ENCODE results near the gene PLEKHA7. TPM values are rescaled to one million over a fixed set of nuclear protein-coding genes. Genes with fewer than 3 reads are reported as not detected.
"Not testable (repeated sequence)": the region's sequence is repeated elsewhere in the genome, so short reads cannot be mapped to it uniquely, and the experiment has no call there.

The PLEKHA7 gene
- total RNA-seq, 2 experiments from 2014 or later = 0.13 TPM; not detected in 1

GRCh38 chr11:16920559-16920958, 93.7 kb downstream of the PLEKHA7 start:
- ChIA-PET CTCF (ENCODE audit: unreplicated experiment) (no interaction called here), POLR2A (interaction anchor here (0.7 kb wide), 1 partner anchor 25 kb away, joined by 3 read pairs; no protein-coding TSS in a partner anchor)
- Histone ChIP-seq H2AFZ (ENCODE audit: low read length) (no peak overlapping the region), H3K9me2 (ENCODE audit: insufficient read depth, low read length) (no peaks in the 10 kb centered on the region), H3K27ac (ENCODE audit: low read depth, low read length, poor library complexity, severe bottlenecking) (no peak overlapping the region), H4K20me1 (ENCODE audit: insufficient read depth, low read length) (no peaks in the 10 kb centered on the region), H3K36me3 (ENCODE audit: insufficient read depth, low read length) (no peaks in the 10 kb centered on the region), H3K4me2 (ENCODE audit: low read length) (no peak overlapping the region), H3K4me3 (ENCODE audit: low read depth, low read length, poor library complexity, severe bottlenecking) (no peak overlapping the region), H3K79me2 (ENCODE audit: insufficient read depth, low read depth, low read length) (no peaks in the 10 kb centered on the region), H3K4me1 (ENCODE audit: insufficient read depth, low read length, poor library complexity, severe bottlenecking) (no peaks in the 10 kb centered on the region), H3K9me3 (ENCODE audit: low read length) (no peaks in the 10 kb centered on the region)
- TF ChIP-seq EZH2phosphoT487 (IDR thresholded peaks at IDR 0.05; ENCODE audit: borderline replicate concordance, low read depth, low read length) = no peak
- TF ChIP-seq CTCF (conservative IDR thresholded peaks at IDR 0.05; ENCODE audit: low read length) = no peak
- intact Hi-C loops (cut with micrococcal nuclease; ENCODE audit: unreplicated experiment) = no loop called here
- no TSS peak for BruUV-seq (replicated peaks)
- DNase-seq (ENCODE audit: low spot score) = no peak

DNA sequence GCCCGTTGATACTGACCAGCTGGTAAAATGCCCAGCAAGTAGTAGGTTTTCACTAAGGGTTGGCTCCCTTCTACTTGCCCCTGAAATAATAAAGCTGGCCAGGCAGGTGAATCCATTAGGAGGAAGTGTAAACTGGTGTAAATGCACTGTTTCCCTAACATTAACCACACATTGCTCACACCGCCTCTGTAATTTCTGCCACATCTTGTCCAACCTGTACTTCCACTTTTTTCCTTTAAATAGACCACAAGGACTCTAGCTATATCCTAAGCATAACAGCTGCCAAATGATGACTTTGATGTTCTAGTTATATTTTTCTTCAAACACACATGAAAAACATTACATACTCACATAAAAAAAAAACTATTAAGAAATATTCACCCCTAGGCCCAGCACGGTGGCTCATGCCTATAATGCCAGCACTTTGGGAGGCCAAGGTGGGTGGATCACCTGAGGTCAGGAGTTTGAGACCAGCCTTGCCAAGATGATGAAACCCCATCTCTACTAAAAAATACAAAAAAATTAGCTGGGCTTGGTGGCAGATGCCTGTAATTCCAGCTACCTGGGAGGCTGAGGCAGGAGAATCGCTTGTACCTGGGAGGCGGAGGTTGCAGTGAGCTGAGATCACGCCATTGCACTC, 95.6 kb downstream of the PLEKHA7 start:
- H3K27ac ChIP-seq (ENCODE audit: low read depth, low read length, poor library complexity, severe bottlenecking); H3K79me2 ChIP-seq (ENCODE audit: insufficient read depth, low read depth, low read length); CTCF ChIA-PET (ENCODE audit: unreplicated experiment); H3K4me2 ChIP-seq (ENCODE audit: low read length); H4K20me1 ChIP-seq (ENCODE audit: insufficient read depth, low read length); H3K4me3 ChIP-seq (ENCODE audit: low read depth, low read length, poor library complexity, severe bottlenecking); intact Hi-C loops (cut with micrococcal nuclease; ENCODE audit: unreplicated experiment); H3K9me2 ChIP-seq (ENCODE audit: insufficient read depth, low read length); H3K36me3 ChIP-seq (ENCODE audit: insufficient read depth, low read length); DNase-seq (ENCODE audit: low spot score); H2AFZ ChIP-seq (ENCODE audit: low read length); BruUV-seq (replicated peaks); H3K9me3 ChIP-seq (ENCODE audit: low read length); H3K4me1 ChIP-seq (ENCODE audit: insufficient read depth, low read length, poor library complexity, severe bottlenecking): not testable (repeated sequence)
- POLR2A ChIA-PET = interaction anchor here (0.5 to 1.0 kb wide), 4 partner anchors 11 to 322 kb away, joined by 3 to 4 read pairs (median 4); no protein-coding TSS in a partner anchor

DNA sequence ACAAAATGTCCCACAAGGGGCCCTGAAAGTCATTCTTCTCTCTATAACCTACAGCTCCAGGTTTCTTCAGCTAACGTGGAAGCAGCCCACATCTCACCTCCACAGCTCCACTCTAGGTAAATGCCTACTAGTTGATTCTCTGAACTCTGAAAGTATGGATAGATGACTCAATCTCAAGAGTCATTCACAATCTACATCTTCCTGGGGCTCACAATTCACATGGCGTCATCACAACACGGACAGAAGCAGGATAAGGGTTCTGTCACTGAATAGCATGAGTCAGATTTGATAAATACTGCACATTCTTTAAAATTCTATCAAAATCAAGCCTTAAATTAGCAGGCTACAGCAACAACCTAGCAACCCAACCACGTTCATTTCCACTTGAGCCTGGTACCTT, 96.3 kb downstream of the PLEKHA7 start:
- no peaks in the 10 kb centered on the region for H3K4me1 ChIP-seq (ENCODE audit: insufficient read depth, low read length, poor library complexity, severe bottlenecking)
- no peak overlapping the region for H3K4me3 ChIP-seq (ENCODE audit: low read depth, low read length, poor library complexity, severe bottlenecking)
- intact Hi-C loops (cut with micrococcal nuclease; ENCODE audit: unreplicated experiment) = no loop called here
- DNase-seq (ENCODE audit: low spot score) = no peak
- no peak for TF ChIP-seq CTCF (conservative IDR thresholded peaks at IDR 0.05; ENCODE audit: low read length)
- no peak for TF ChIP-seq EZH2phosphoT487 (IDR thresholded peaks at IDR 0.05; ENCODE audit: borderline replicate concordance, low read depth, low read length)
- H3K9me2 ChIP-seq (ENCODE audit: insufficient read depth, low read length) = no peaks in the 10 kb centered on the region
- no peak overlapping the region for H2AFZ ChIP-seq (ENCODE audit: low read length)
- H3K79me2 ChIP-seq (ENCODE audit: insufficient read depth, low read depth, low read length) = no peaks in the 10 kb centered on the region
- no TSS peak for BruUV-seq (replicated peaks)
- no peaks in the 10 kb centered on the region for H4K20me1 ChIP-seq (ENCODE audit: insufficient read depth, low read length)
- H3K27ac ChIP-seq (ENCODE audit: low read depth, low read length, poor library complexity, severe bottlenecking) = no peak overlapping the region
- no peaks in the 10 kb centered on the region for H3K36me3 ChIP-seq (ENCODE audit: insufficient read depth, low read length)
- CTCF ChIA-PET (ENCODE audit: unreplicated experiment) = no interaction called here
- H3K9me3 ChIP-seq (ENCODE audit: low read length) = no peaks in the 10 kb centered on the region
- H3K4me2 ChIP-seq (ENCODE audit: low read length) = no peak overlapping the region
- POLR2A ChIA-PET = interaction anchor here (0.5 kb wide), 1 partner anchor 79 kb away, joined by 6 read pairs; no protein-coding TSS in a partner anchor
